ENCODE data around the gene CLEC4D. TPM values are rescaled to one million over a fixed set of nuclear protein-coding genes. Genes with fewer than 3 reads are reported as not detected.

The CLEC4D gene
- total RNA-seq, 6 experiments from 2014 or later, result 0.09 to 0.43 (median 0.16) TPM; not detected in 3

- Histone ChIP-seq H3K4me3 (no peak overlapping the region), H3K36me3 (no peaks in the 10 kb centered on the region), H3K27ac (no peak overlapping the region), H3K27me3 (no peaks in the 10 kb centered on the region), H3K4me1 (no peaks in the 10 kb centered on the region), H3K9me3 (no peaks in the 10 kb centered on the region)
- no peak for DNase-seq
- ATAC-seq, result no peak
- TF ChIP-seq POLR2A (IDR thresholded peaks at IDR 0.05), result no peak
- no peak for TF ChIP-seq CTCF (IDR thresholded peaks at IDR 0.05)
- intact Hi-C loops (cut with DNase I), result no loop called here
These were observed 37.6 kb upstream of the CLEC4D start for GRCh38 chr12:8475508-8476203.

- intact Hi-C loops (cut with DNase I), result no loop called here
- no peaks in the 10 kb centered on the region for H3K36me3 ChIP-seq
- WGBS (ENCODE audit: insufficient coverage, low coverage, low lambda C conversion rate, missing lambda C conversion rate), result 58% methylated on average over 1 of the region's 2 CpGs
- ATAC-seq, result no peak
- H3K27ac ChIP-seq, result no peak overlapping the region
- no peaks in the 10 kb centered on the region for H3K9me3 ChIP-seq
- TF ChIP-seq CTCF (IDR thresholded peaks at IDR 0.05), result no peak
- TF ChIP-seq POLR2A (IDR thresholded peaks at IDR 0.05), result no peak
- DNase-seq, result no peak
- no peaks in the 10 kb centered on the region for H3K27me3 ChIP-seq
- H3K4me1 ChIP-seq, result no peaks in the 10 kb centered on the region
- no peak overlapping the region for H3K4me3 ChIP-seq
These were observed 30.7 kb upstream of the CLEC4D start for GRCh38 chr12:8482571-8483061.

GRCh38 chr12:8483079-8483478, 30.2 kb upstream of the CLEC4D start:
- no peak for ATAC-seq
- intact Hi-C loops (cut with DNase I), result no loop called here
- DNase-seq, result no peak
- no peak for TF ChIP-seq POLR2A (IDR thresholded peaks at IDR 0.05)
- TF ChIP-seq CTCF (IDR thresholded peaks at IDR 0.05), result no peak
- no peaks in the 10 kb centered on the region for H3K9me3 ChIP-seq
- H3K27me3 ChIP-seq, result no peaks in the 10 kb centered on the region
- H3K4me1 ChIP-seq, result no peaks in the 10 kb centered on the region
- H3K36me3 ChIP-seq, result no peaks in the 10 kb centered on the region
- no peak overlapping the region for H3K4me3 ChIP-seq
- no peak overlapping the region for H3K27ac ChIP-seq

- H3K27me3 ChIP-seq, result no peaks in the 10 kb centered on the region
- WGBS (ENCODE audit: insufficient coverage, low coverage, low lambda C conversion rate, missing lambda C conversion rate), result 53% methylated on average over 5 of the region's 5 CpGs
- no peaks in the 10 kb centered on the region for H3K9me3 ChIP-seq
- no peak overlapping the region for H3K4me3 ChIP-seq
- intact Hi-C loops (cut with DNase I), result no loop called here
- ATAC-seq (peak in 2 of 4 donors; percentile 22 to 23), DNase-seq (no peak)
- no peaks in the 10 kb centered on the region for H3K36me3 ChIP-seq
- no peak for TF ChIP-seq CTCF (IDR thresholded peaks at IDR 0.05)
- H3K4me1 ChIP-seq, result no peaks in the 10 kb centered on the region
- no peak overlapping the region for H3K27ac ChIP-seq
These were observed 21.4 kb upstream of the CLEC4D start for GRCh38 chr12:8491646-8492530.
